GM19023 (cell line): ENCODE results near the gene SMC4.
"Not testable (repeated sequence)": the region's sequence is repeated elsewhere in the genome, so short reads cannot be mapped to it uniquely, and the experiment has no call there.

ENCODE experiments used
- ATAC-seq: cut with Tn5 transposase; IDR thresholded peaks from one replicate; pipeline ENCODE4 v1.9.1; 2021; ENCODE audit warnings: mild to moderate bottlenecking, moderate library complexity; ENCODE audit not compliant: unreplicated experiment

SMC4 gene

GRCh38 chr3:160440687-160441086, 41.2 kb downstream of the SMC4 start:
- ATAC-seq, result no peak

DNA sequence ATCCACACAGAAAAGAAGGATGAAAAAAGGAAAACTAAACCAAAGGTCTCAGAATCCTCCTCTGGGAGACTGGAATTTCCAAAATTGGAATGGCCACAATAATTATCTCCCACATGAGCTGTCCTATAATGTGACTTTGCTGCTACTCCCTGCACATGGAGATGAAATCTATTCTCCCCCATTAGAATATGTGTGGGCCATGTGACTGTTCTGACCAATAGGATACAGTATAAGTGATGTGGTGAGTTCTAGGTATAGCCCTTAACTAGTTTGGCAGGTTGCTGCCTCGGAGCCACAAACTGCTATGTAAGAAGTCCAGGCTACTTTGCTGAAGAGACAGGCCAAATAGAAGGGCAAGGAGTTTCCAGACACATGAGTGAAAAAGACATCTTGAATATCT, 45.0 kb downstream of the SMC4 start:
- ATAC-seq, result no peak

DNA sequence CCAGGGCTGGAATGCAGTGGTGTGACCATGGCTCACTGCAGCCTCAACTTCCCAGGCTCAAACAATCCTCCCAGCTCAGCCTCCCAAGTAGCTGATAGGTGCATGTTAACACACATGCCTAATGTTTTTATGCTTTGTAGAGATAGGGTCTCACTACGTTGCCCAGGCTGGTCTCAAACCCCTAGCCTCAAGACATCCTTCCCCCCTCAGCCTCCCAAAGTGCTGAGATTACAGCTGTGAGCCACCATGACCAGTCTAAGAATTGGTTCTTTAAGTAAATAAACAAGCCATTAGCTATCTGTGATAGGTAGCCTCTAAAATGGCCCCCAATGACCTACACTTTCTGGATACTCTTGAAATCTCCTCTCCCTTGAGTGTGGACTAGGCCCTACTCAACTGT, 46.4 kb downstream of the SMC4 start:
- no peak for ATAC-seq

GRCh38 chr3:160446522-160447056, 47.1 kb downstream of the SMC4 start:
- no peak for ATAC-seq

DNA sequence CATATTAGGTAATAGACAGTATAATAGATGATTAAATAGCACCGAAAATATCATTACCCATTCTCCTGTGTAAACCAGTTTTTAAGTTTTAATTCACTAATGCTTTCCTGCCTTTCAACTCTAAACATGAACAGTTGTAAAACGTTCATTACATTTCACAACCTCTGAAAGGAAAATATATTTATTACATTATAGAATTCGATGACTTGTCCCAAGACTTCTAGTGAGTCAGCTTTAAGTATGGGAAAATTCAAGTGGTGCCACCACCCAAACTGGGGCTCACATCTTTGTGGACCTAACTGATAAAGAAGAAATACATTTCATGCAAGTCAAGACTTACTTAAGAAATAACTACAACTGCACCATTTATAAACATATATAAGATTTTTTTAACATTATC, 48.1 kb downstream of the SMC4 start:
- ATAC-seq, result no peak

GRCh38 chr3:160448845-160449635, 49.6 kb downstream of the SMC4 start:
- ATAC-seq, result peak; percentile 54

GRCh38 chr3:160449636-160450598, 50.5 kb downstream of the SMC4 start, which contains the start of gene TRIM59:
Gene TRIM59 (minus strand): TSS chr3:160449786. CDS start chr3:160439183, 10,603 bp downstream.
- peak; percentile 97 for ATAC-seq

DNA sequence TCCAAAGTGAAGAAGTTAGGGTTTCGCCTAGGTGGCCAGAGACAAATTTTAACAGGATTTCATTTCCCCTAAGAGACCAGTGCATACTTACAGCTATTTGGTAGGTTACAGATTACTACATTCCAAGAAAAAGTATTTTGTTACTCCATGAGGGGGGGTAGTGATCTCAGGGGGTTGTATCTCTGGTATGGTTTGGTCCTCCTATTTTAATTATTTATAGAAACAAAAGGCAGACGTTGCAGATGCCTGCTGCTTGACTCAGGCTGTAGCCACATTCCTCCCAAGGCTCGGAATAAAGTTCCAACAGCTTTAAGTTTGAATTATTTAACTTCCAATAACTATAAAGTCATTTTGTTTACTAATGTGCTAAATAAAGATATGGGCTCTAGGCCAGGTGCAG, 51.4 kb downstream of the SMC4 start:
- ATAC-seq, result no peak

DNA sequence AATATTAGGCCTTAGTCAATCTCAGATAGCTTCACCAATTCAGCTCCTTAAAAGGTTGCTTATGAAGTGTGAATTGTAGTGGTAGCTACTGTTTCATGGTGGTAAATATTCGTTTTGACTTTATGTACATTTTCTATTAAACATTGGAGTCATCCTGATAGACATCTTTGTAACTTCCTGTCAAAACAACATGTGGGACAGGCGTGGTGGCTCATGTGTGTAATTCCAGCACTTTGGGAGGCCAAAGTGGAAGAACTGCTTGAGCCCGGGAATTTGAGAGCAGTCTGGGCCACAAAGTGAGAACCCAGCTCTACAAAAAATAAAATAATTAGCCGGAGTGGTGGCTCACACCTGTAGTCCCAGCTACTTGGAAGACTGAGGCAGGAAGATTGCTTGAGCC, 52.2 kb downstream of the SMC4 start:
- no peak for ATAC-seq

- not testable (repeated sequence) for ATAC-seq
These were observed 52.8 kb downstream of the SMC4 start for GRCh38 chr3:160452251-160452650.

GRCh38 chr3:160454995-160455394, 55.5 kb downstream of the SMC4 start:
- ATAC-seq, result no peak

DNA sequence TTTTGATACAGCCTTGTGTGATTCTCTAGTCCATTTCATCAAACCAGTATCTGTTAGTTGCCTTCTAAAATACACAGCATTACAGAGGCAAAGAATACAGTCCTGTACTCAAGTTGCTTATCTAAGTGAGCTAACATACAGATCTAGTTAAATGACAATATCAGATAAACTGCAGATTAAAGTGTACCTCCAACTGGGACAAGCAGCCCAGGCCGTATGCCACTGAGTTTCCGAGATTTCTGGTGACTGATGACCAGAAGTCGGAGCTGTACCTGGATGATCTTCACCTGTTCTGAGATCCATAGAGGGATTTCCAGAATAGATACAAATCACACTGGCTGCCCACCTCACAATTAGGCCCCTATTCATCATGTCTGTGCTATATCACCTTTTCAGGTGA, 56.4 kb downstream of the SMC4 start:
- ATAC-seq, result no peak

DNA sequence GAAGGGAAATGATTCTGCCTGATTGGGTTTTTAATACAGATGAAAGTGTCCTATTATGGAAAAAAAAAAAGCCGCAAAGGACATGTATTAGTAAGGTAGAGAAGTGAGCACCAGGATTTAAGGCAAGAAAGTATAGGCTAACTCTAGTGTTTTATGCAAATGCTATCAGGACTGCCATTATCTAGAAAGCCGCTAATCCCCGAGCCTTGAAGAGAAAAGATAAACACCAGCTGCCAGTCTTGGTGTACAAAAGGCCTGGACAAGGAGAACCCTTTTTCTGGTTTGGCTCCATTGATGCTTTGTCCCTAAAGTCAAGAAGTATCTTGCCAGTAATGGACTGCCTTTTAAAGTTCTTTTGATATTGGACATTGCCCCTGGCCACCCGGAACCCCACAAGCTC, 58.7 kb downstream of the SMC4 start:
- ATAC-seq, result no peak

GRCh38 chr3:160459450-160459970, 60.1 kb downstream of the SMC4 start:
- ATAC-seq, result no peak

DNA sequence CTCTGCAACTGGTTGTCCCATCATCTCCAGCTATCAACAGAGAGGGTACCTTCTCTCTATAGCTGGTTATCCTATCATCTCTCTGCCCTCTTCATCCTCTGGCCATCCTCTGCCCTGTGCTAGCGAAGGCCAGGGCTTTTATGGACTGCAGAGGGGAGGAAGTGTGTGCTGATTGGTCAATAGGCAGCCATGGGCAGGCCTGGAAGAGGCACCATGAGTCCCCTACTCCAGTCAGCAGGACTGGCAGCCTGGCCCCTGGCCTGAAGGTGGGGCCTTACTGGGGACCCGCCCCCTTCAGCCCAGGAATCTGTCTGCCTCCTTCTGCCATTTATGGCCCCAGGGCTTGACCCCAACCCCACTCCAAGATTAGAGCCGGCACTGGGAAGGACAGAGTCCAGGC, 60.6 kb downstream of the SMC4 start:
- ATAC-seq, result no peak

GRCh38 chr3:160464321-160464720, 64.9 kb downstream of the SMC4 start:
- no peak for ATAC-seq

DNA sequence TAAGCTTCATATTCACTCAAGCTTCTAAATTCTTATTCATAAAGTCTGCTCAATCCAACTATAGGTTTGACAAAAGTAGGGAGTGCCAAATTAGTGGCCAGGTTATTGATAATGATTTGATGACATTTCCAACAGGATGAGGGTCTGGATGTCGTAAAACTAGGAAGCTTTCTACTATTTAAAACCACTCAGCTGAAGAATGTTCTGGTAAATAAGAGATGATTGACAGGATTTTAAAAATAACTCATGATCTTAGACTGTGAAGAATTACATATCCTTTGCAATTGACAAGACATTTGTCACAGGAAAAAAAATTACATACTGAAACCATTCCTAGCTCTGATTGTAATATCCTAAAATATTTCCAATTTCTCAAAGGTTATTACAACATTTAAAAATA, 65.5 kb downstream of the SMC4 start:
- ATAC-seq, result no peak

GRCh38 chr3:160470181-160470580, 70.7 kb downstream of the SMC4 start:
- no peak for ATAC-seq

- no peak for ATAC-seq
These were observed 72.4 kb downstream of the SMC4 start for GRCh38 chr3:160471892-160472291.

- no peak for ATAC-seq
These were observed 72.9 kb downstream of the SMC4 start for GRCh38 chr3:160472344-160472743.

- ATAC-seq, result no peak
These were observed 73.8 kb downstream of the SMC4 start for GRCh38 chr3:160473221-160473620.
